Sciatic nerve (tissue), 2 donors: Measurements from ENCODE around the gene TTLL7. TPM values are rescaled to one million over a fixed set of nuclear protein-coding genes. Genes with fewer than 3 reads are reported as not detected.
A peak's percentile ranks its signal among the peaks of the same experiment; 100 is the strongest.

ENCODE experiments used
- ATAC-seq: fragments of 200-7000 bp; cut with Tn5 transposase; one replicate; pipeline ENCODE4 v1.9.1; 2020; ENCODE audit warnings: mild to moderate bottlenecking, moderate library complexity
- DNase-seq: peaks from one replicate; pipeline ENCODE4 v3.0.0-alpha.2; 2020; ENCODE audit warnings: low spot score
- intact Hi-C: fragments of 100-400 bp; cut with DNase I; formaldehyde crosslinking; loops from one replicate; pipeline ENCODE4 v1.14.2; 2022
- total RNA-seq: library from RNA; stranded (reverse); fragmentation: NEBNext Ultra II Directional; extraction: Animal tissue kit (Norgen Biotek cat#: 25700); gene quantifications from one replicate; pipeline ENCODE4 v1.2.1, GENCODE V29; 2021
- donor health status: DM: no; HTN: no; CAD: no.
- donor health status: DM: no; HTN: no; CAD: no.

TTLL7 gene, protein sequence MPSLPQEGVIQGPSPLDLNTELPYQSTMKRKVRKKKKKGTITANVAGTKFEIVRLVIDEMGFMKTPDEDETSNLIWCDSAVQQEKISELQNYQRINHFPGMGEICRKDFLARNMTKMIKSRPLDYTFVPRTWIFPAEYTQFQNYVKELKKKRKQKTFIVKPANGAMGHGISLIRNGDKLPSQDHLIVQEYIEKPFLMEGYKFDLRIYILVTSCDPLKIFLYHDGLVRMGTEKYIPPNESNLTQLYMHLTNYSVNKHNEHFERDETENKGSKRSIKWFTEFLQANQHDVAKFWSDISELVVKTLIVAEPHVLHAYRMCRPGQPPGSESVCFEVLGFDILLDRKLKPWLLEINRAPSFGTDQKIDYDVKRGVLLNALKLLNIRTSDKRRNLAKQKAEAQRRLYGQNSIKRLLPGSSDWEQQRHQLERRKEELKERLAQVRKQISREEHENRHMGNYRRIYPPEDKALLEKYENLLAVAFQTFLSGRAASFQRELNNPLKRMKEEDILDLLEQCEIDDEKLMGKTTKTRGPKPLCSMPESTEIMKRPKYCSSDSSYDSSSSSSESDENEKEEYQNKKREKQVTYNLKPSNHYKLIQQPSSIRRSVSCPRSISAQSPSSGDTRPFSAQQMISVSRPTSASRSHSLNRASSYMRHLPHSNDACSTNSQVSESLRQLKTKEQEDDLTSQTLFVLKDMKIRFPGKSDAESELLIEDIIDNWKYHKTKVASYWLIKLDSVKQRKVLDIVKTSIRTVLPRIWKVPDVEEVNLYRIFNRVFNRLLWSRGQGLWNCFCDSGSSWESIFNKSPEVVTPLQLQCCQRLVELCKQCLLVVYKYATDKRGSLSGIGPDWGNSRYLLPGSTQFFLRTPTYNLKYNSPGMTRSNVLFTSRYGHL
- total RNA-seq = 15.7 TPM

DNA sequence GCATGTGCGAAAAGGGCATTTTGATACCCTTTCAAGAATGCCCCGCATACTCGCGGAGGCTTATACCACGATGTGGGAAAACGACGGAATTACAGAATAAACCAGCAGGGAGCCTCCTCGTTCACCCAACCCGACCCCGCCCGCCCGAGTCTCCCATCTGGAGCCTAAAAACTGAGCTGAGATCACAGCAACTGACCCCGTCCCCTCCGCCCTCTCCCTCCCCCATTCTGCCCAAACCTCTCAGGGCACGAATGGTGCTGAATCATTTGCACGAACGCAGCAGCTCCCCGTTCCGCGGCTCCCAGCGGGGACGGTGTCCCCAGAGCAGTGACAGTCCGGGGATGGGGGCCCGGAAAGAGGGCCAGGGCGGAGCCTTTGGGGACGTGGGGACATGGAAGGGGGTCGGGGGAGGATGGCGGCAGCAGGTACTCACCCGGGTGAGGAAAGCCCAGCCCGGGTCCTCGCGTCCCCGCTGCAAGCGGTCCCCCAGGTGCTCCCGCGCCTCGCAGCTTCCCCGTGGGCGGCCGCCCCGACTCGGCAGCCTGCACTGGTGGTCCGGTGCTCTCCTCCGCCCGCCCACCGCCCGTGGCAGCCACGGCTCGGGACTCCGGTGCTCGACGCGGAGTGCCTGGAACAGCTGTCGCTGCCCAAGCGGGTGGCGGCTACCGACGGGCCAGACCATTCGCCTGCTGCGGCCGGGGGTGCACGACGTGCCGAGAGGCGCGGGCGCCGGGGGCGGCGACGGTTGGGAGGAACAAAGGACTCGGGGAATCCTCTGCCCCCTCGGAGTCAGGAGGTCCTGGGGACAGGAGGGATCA lies at the start of gene TTLL7:
TSS of gene TTLL7 (minus strand) at position 635 of the 818 bp plus-strand sequence. CDS start 46,921 bp downstream, outside the sequence.
- peak; percentile 93 for ATAC-seq
- intact Hi-C loops = no loop called here
- peak; percentile 84 for DNase-seq

DNA sequence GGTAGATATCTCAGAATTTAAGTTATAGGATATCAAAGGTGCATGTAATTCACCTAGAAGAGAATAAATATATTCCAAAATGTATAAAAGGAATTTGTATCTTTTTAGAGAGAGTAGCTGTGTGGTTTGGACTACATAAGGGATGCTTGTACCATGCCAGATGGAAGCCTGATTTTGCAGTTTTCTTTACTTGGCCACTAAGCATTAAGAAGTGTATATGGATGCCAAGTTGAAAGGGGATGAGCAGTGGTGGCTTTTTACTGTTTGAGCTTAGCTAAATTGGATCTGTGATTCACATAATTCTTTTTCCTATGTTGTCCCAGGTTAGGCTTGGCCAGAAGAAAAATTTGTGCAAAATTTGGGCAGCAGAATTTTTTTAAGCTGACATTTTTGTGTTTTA lies 43.5 kb upstream of the TTLL7 start:
- no peak for ATAC-seq
- no peak for DNase-seq
- intact Hi-C loops = no loop called here

DNA sequence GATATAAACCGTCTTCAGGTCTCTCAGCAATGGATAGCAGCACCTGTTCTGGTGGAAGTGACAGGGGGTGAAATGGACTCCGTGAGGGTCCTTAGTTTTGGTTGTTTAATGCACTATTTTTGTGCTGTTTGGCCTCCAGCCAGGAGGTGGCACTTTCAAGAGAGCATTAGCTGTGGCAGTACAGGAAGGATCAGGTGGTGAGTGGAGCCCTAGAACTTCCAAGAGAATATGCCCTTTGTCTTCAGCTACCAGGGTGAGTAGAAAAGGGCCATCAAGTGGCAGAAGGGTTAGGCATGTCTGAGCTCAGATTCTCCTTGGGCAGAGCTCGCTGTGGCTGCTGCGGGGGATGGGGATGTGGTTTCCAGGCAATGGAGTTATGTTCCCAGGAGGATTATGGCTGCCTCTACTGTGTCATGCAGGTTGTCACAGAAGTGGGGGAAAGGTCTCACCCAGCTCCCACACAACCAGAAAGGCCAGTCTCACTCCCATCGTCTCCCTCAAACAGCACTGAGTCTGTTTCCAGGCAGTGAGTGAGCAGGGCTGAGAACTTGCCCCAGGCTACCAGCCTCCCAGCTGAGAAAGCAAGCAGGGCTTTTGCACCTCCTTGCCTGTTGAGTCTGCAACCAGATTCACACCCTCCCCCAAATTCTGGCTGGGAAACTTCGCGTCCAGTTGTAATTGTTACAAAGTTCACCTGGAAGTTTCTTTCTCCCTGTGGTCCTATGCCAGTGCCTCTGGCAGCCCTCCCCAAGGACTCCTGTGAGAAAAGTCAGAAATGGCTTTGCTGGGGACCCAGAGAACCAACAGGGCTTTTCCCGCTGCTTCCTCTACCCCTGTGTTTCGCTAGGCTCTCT lies 39.1 kb upstream of the TTLL7 start:
- ATAC-seq (no peak), DNase-seq (no peak)
- intact Hi-C loops = no loop called here

DNA sequence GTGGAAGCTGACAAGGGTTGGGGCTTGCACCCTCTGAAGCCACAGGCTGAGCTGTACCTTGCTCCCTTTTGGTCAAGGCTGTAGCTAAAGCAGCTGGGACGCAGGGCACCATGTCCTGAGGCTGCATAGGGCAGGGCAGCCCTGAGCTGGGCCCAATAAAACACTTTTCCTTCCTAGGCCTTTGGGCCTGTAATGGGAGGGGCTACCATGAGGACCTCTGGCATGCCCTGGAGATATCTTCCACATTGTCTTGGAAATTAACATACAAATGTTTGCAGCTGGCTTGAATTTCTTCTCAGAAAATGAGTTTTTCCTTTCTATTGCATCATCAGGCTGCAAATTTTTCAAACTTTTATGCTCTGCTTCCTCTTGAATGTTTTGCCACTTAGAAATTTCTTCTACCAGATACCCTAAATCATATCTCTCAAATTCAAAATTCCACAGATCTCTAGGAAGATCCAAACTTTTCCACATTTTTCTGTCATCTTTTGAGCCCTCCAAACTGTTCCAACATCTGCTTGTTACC lies 32.9 kb upstream of the TTLL7 start:
- no peak for DNase-seq
- intact Hi-C loops = loop anchor here (2.0 kb wide), 1 partner anchor 77 kb away; no protein-coding TSS in a partner anchor
- no peak for ATAC-seq

DNA sequence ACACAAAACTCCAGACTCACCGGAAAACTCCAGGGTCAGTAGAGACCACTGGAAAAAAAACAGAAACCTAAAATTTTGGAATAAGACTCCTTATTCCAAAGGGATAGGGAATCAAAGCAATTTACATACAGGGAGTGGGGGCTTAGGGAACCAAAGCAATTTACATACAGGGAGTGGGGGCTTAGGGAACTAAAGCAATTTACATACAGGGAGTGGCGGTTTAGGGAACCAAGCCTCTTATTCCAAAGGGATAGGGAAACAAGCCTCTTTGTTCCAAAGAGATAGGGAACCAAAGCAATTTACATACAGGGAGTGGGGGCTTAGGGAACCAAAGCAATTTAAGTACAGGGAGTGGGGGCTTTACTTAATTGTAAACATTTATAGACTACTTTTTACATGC lies 28.4 kb upstream of the TTLL7 start:
- intact Hi-C loops = no loop called here
- no peak for ATAC-seq
- no peak for DNase-seq

DNA sequence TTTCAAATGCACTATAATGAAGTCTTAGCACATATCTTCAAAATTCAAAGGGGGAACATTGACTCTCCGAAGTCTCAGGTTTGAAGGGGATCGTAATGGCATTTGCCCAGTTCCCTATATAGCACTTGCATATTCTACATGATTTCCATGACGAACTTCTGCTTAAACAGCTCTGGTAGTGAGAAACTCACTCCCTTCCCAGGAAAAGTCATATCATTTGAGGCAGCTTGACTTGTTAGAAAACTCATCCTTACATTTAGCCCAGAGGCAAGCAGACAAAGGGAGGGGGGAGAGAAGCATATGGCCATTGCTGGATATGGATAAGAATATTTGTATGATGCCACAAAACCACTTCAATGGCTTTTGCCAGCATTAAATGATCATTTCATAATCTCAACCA lies 27.0 kb upstream of the TTLL7 start:
- intact Hi-C loops = no loop called here

DNA sequence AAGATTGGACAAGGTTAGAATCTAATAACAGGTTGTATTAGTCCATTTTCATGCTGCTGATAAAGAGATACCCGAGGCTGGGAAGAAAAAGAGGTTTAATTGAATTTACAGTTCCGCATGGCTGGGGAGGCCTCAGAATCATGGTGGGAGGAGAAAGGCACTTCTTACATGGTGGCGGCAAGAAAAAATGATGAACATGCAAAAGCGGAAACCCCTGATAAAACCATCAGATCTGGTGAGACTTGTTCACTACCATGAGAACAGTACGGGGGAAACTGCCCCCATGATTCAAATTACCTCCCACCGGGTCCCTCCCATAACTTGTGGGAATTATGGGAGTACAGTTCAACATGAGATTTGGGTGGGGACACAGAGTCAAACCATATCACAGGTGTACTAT lies 22.9 kb upstream of the TTLL7 start:
- intact Hi-C loops = no loop called here

More for the DNA sequence above, 27.0 kb upstream of the TTLL7 start:
- ATAC-seq (no peak), DNase-seq (no peak)

DNA sequence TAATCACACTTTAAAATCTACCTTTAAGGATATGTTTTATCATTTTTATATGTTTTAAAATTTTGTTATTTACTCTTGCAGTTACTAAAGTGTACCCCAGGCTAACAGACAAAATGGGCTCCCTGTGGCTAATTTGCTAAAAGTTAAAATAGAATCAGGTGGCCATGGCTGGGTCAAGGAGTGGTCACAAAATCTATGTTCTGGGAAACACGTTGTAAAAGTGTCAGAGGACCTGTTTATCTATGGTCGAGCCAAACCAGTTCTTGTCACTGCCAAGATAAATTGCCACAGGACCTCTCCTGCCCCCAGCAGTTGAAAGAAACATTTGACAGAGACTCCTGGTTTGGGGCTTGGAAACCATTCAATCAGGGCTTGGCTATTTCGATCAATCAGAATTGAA lies 21.2 kb upstream of the TTLL7 start:
- ATAC-seq = no peak
- intact Hi-C loops = no loop called here
- DNase-seq = no peak

More for the DNA sequence above, 22.9 kb upstream of the TTLL7 start:
- DNase-seq (no peak), ATAC-seq (no peak)

DNA sequence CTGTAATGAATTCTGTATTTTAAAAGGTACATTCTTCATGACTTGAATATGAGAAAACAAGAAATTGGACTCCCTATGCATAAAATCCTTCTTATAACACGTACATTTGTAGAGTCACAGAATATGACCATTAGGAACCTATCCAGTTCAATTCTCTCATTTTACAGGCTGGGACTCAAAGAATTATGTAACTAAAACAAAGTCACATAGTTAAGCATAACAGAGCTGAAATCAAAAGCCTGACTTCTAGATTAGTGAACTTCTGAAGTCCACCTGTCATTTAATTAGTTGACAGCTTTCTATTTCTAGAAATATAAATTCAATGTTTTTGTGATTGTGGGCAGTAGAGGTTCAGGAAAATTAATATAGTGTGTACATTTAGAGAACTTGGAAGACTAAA lies 20.3 kb upstream of the TTLL7 start:
- DNase-seq = no peak
- ATAC-seq = no peak
- intact Hi-C loops = no loop called here

DNA sequence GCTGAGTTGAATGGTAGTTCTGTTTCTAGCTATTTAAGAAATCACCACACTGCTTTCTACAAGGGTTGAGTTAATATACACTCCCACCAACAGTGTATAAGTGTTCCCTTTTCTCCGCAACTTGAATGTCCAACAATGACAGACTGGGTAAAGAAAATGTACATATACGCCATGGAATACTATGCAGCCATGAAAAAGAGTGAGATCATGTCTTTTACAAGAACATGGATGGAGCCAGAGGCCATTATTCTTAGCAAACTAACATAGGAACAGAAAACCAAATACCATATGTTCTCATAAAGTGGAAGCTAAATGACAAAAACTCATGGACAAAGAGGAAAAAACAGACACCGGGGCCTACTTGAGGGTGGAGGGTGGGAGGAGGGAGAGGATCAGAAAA lies 14.8 kb upstream of the TTLL7 start:
- ATAC-seq = no peak
- DNase-seq = no peak
- intact Hi-C loops = no loop called here

DNA sequence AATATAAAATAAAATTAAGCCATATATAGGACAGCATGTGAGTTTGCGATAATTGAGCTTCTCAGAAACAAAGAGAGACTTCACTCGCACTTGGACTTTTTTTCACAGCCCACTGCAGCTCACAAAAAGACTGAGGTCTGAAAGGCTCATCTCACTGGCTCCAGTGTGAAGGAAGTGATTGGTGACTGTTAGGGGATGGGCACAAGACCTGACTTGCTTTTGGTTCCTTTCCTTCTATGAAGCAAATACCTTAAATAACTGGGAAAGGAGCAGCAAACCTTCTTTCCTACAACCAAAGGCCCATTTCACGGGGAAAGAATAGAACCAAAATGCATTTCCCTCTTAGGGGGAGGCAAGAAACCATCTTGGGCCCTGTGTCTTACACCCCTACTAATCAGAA lies 13.1 kb upstream of the TTLL7 start:
- intact Hi-C loops = no loop called here
- DNase-seq = no peak
- ATAC-seq = no peak

DNA sequence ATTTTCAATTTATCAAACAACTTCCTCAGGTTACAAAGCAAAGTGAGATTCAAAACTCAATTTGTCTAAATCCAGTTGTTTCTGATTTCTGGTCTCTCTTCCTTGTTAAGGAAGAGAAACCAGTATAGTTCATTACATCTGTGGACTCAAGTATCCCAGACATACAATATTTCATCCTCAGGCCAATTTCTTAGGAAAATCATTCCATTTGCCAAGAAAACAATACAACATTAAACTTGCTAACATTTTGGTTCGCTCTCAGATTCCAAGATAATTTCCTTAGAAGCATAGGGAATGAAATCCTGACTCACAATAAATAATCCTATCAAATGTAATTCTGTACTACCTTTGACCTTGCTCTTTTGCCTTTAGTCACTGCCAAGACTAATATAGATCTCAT lies 11.2 kb upstream of the TTLL7 start:
- no peak for DNase-seq
- ATAC-seq = no peak
- intact Hi-C loops = no loop called here

DNA sequence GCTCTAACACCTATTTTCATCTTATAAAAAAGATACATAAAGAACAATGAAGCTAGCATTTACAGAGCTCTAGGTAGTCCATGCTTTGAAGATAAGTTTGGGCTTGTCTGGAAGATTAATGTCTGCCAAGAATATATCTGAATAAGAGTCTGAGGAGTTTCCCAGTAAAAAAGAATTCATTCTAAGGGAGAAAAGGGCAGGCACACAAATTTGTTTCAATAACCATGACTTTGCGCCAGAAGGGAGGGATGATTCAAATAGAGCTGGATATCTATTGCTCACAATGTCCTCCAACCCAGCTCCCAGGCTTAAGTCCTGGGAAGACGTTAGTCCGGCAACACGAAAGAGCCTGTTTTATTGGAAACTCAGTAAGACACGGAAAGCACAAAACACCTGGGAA lies 9.7 kb upstream of the TTLL7 start:
- no peak for ATAC-seq
- no peak for DNase-seq
- intact Hi-C loops = no loop called here

DNA sequence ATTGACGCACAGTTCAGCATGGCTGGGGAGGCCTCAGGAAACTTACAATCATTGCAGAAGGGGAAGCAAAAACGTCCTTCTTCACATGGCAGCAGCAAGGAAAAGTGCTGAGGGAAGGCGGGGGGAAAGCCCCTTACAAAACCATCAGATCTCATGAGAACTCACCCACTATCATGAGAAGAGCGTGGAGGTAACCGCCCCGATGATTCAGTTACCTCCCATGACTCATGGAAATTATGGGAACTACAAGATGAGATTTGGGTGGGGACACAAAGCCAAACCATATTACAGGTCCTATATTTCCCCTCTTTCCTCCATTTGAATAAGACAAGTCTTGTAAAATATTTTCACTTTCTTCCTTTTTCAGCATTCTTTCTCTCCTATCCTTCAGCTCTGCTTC lies 7.7 kb upstream of the TTLL7 start:
- ATAC-seq = no peak
- no peak for DNase-seq
- intact Hi-C loops = no loop called here

DNA sequence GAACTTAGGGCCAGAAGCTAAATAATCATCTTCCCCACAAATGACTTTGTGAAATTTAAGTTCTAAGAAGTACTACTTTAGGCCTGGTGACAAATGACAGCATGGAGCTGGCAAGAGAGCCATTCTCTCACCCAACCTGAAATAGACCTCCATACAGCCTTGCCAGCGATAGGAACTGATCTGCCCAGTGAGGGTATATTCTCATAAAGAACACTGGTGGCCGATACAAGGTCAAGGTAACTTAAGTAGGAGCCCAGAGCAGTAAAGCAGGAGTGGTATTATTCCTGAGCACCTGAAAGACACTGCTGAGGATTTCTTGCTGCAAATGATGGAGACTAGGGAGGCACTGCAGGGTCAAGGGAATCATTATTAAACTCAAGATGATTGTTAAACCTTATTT lies 2.6 kb upstream of the TTLL7 start:
- DNase-seq (no peak), ATAC-seq (no peak)
- intact Hi-C loops = no loop called here

DNA sequence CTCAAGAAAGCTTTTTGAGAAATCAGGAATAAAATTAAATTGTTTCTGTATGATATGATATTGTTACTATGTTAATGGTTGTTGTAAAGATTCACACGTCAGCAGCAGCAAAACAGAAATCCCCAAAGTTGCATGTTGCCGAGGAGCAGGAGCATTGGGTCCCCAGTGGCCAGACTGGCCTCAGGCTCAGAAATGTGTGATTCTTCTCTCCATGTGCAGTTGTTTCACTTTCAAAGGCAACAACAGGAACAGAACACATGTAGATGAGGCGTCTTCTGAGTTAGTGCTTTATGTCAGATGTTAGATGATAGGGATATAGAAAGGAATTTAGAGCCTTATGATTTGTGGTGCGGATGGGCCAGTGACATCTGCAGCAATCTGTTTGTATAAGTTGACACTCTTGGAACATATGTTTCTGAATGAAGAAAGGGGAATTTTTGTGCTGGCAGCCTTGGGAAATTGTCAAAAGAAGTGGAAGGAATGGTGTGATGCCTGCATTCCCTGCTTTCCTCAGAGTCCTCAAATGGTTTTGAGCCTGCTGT lies 2.1 kb upstream of the TTLL7 start:
- DNase-seq = no peak
- intact Hi-C loops = no loop called here
- ATAC-seq = no peak

DNA sequence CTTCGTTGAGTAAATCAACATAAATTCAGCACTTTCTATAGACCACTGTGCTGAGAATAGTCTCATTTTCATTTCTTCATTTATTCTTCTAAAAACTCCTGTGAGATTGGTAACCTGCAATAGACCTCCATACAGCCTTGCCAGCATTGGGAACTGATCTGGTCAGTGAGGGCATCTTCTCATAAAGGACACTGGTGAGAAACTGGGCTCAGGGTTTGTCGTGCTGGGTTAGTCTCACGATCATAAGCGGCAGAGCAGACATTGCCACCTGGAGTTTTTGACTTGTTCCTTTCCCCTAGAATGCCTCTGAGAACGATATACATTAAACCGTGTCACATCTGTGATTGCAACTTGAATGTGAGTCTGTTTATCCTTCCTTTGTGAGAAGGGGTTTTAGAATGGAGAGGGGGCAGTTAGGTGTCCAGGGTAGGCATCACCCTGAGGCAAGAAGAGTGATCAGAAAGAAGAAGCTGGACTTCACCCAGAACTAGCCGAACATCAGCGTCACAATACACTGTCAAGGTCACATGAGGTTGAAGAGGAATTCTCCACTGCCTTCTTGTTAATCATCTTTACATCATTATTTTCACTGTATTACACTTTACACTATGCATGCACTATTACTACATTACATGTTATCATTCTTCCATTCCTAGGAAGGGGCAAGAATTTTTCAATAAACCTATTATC lies 1.4 kb upstream of the TTLL7 start:
- ATAC-seq (no peak), DNase-seq (no peak)
- intact Hi-C loops = no loop called here
